ENCODE measurements around the gene EVI5.

EVI5 gene

DNA sequence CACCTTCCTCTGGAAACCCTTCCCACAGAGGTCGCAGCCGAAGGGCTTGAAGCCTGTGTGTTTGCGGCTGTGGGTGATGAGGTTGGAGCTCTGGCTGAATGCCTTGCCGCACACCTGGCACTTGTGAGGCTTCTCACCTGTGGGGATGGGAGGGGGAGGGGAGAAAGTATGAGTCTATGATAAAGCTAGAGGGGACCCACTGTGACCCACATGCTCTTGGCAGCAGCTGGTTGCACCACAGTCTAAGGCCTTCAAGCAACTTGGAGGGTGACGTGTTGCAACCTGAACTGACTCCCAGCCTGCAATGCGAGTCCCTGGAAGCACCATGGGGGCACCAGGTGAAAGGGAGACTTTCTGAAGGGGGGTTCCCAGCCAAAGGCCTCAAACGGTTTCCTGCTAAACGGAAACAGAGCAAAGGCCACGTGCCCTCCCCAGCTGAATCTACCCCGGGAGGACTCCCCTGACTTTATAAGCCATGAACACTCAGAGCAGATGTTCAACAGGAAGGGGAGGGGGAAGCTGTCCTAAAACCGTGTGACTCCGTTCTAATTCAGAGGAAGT is 308.8 kb downstream of the EVI5 start:
- Mint-ChIP-seq H3K4me3 (no peak overlapping the region), H3K36me3 (peaks cover 2% of the 10 kb centered on the region), H3K27me3 (peaks cover 6% of the 10 kb centered on the region), H3K4me1 (peaks cover 2% of the 10 kb centered on the region), H3K9me3 (peaks cover 1% of the 10 kb centered on the region), H3K27ac (no peak overlapping the region)
- peak; percentile 71 for ATAC-seq (ENCODE audit: low read depth)
- no peak for DNase-seq (ENCODE audit: low spot score in 2 of 2)

DNA sequence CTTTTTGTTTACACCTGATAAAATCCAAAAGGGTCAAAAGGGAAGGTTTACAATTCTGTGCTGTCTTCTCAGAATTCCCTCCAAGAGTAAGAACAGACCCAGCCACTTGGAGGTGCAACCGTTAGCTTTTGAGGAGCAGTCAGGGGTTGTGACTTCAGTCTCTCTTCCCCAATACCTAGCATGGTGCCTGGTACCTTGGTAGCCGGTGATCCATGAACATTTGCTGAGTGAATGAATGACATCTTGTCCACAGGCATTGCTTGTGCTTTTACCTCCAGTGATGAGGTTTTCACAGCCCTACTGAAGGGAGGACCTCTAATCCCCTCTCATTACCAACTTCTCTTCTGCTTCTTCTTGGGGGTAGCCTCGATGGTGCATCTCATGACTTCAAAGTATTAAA is 309.9 kb downstream of the EVI5 start:
- ATAC-seq (ENCODE audit: low read depth) (no peak), DNase-seq (ENCODE audit: low spot score in 2 of 2) (no peak)
- H3K4me3 Mint-ChIP-seq = no peak overlapping the region
- no peak overlapping the region for H3K27ac Mint-ChIP-seq
- peaks cover 6% of the 10 kb centered on the region for H3K27me3 Mint-ChIP-seq
- peaks cover 2% of the 10 kb centered on the region for H3K4me1 Mint-ChIP-seq
- peaks cover 2% of the 10 kb centered on the region for H3K36me3 Mint-ChIP-seq
- H3K9me3 Mint-ChIP-seq = peaks cover 1% of the 10 kb centered on the region

DNA sequence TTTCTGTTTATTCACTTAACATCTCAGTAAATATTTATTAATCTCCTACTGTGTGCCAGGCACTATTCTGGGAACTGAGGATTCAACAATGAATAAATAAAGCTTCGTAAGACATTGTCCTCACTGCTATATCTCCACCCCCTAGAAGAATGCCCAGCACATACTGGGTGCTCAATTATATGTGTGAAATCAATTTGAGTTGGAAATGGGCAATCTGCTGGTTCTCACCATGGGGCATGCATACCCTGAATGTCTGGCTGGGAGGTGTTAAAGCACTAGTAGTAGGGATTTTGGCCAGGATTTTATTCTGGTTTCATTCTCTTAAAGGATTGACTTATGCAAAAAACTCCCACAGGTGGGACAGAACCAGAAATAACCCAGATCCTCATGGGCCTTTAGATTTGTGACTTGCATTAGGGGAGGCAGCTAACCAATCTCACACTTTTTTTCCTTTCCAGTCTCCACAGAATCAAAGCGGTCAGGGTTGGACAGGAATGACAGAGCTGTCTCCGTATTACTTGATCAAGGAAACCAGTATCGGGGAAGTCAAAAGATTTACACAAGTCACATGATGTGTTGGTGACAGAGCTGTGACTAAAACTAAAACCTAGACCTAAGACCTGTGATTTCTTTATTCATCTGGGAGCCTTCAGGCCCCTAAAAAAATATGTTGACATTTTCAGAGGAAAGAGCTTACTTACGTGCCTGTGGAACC is 311.0 kb downstream of the EVI5 start:
- Mint-ChIP-seq H3K4me1 (peaks cover 2% of the 10 kb centered on the region), H3K9me3 (no peaks in the 10 kb centered on the region), H3K27ac (no peak overlapping the region), H3K4me3 (no peak overlapping the region), H3K27me3 (peaks cover 1% of the 10 kb centered on the region), H3K36me3 (no peaks in the 10 kb centered on the region)
- ATAC-seq (ENCODE audit: low read depth) (no peak), DNase-seq (ENCODE audit: low spot score in 2 of 2) (no peak)

DNA sequence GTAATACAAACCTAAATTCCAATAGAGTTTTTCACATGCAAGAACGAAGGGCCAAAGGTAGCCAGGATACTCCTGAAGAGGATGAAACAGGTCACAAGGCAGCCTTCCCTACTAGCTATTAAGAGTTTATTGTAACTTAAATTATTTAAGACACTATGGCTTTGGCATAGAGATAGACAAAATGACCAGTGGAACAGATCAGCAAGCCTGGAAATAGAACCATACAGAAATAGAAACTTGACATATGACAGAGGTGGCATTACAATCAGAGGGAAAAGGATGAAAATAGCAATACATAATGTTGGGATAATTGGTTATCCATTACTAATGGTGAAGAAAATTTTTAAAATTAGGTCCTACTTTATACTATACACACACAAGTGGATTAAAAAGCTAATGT is 314.7 kb downstream of the EVI5 start:
- H3K27me3 Mint-ChIP-seq = no peaks in the 10 kb centered on the region
- no peak for DNase-seq (ENCODE audit: low spot score in 2 of 2)
- no peak overlapping the region for H3K27ac Mint-ChIP-seq
- ATAC-seq (ENCODE audit: low read depth) = no peak
- H3K4me3 Mint-ChIP-seq = no peak overlapping the region
- no peaks in the 10 kb centered on the region for H3K9me3 Mint-ChIP-seq
- no peaks in the 10 kb centered on the region for H3K36me3 Mint-ChIP-seq
- H3K4me1 Mint-ChIP-seq = peaks cover 2% of the 10 kb centered on the region

DNA sequence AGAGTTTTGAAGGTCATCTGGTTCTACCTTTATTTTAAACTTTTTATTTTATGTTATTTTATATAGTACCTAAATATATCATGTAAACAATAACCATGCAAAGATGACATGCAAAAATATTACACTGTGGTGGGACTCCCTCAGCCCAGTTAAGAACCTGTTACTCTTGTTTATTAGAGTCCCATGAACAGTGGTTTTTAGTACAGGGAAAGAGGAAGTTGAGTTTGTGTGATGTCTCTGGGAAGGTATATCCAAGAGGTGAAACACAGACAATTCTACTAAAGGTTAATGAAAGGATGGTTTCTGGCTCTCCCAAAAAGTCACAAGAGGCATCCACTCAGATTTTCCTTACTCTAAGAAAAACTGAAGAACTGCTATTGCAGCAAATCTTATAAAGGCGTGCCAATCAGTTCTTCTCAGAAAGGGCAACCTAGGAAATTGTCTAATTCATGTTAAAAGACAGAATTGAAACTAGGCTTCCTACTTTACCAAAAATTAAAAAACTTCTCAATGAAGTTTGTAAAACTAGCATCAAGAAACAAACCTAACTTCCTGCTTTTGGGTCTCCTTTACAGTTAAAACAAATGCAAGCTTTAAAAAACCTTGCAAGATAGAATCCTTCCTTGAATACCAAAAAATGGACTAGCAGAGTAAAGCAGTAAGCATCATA is 318.1 kb downstream of the EVI5 start:
- peaks cover 2% of the 10 kb centered on the region for H3K27me3 Mint-ChIP-seq
- H3K4me3 Mint-ChIP-seq = no peak overlapping the region
- DNase-seq (ENCODE audit: low spot score in 2 of 2) = no peak
- peaks cover under 1% of the 10 kb centered on the region for H3K4me1 Mint-ChIP-seq
- no peaks in the 10 kb centered on the region for H3K36me3 Mint-ChIP-seq
- peak overlapping the region; percentile 24 for H3K27ac Mint-ChIP-seq
- ATAC-seq (ENCODE audit: low read depth) = no peak
- no peaks in the 10 kb centered on the region for H3K9me3 Mint-ChIP-seq

DNA sequence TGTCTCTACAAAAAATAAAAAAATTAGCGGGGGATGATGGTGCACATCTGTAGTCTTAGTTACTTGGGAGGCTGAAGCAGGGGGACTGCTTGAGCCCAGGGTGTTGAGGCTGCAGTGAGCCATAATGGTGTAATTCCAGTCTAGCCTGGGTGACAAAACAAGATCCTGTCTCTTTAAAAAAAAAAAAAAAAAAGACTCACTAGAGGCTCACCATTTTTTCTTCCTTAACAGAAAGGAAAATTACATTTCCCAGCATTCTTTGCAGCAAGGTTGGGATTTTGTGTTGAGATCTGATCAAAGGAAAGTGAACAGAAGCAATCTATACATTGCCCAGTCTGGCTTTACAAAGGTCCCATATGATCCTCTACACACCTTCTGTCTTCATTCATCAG is 319.7 kb downstream of the EVI5 start:
- ATAC-seq (ENCODE audit: low read depth) (no peak), DNase-seq (ENCODE audit: low spot score in 2 of 2) (no peak)
- no peaks in the 10 kb centered on the region for H3K9me3 Mint-ChIP-seq
- H3K27me3 Mint-ChIP-seq = peaks cover 2% of the 10 kb centered on the region
- H3K4me1 Mint-ChIP-seq = peaks cover 5% of the 10 kb centered on the region
- H3K36me3 Mint-ChIP-seq = no peaks in the 10 kb centered on the region
- H3K27ac Mint-ChIP-seq = no peak overlapping the region
- H3K4me3 Mint-ChIP-seq = no peak overlapping the region

DNA sequence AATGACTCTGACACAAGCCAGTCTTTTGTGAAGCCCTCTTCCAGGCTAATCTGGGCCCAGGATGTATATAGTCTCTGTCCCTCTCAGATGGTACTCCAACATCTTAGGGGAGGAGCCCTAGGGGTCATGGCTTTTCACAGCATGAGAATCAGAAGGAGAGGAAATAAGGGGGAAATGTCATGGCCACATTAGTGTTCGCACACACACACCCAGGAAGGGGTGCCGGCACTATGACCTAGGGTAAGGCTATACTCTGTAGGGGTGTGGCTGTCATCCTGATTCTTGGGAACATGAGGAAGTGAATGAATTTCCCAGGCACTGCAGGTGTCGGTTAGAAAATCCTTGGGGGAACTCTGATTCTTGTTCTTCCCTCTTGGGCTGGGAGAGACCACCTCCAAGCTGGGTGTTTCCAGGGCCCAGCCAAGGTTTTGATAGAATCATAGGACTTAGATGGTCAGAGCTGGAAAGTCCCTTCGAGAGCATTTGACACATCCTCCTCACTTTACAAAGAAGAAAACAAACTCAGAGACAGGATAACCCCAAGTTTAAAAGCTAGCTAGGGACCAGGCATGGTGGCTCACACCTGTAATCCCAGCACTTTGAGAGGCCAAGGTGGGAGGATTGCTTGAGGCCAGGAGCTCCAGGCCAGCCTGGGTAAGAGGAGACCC is 320.2 kb downstream of the EVI5 start:
- H3K9me3 Mint-ChIP-seq = no peaks in the 10 kb centered on the region
- DNase-seq (ENCODE audit: low spot score in 2 of 2) (no peak), ATAC-seq (ENCODE audit: low read depth) (no peak)
- peaks cover 7% of the 10 kb centered on the region for H3K4me1 Mint-ChIP-seq
- peaks cover 2% of the 10 kb centered on the region for H3K27me3 Mint-ChIP-seq
- no peaks in the 10 kb centered on the region for H3K36me3 Mint-ChIP-seq
- H3K4me3 Mint-ChIP-seq = no peak overlapping the region
- no peak overlapping the region for H3K27ac Mint-ChIP-seq

DNA sequence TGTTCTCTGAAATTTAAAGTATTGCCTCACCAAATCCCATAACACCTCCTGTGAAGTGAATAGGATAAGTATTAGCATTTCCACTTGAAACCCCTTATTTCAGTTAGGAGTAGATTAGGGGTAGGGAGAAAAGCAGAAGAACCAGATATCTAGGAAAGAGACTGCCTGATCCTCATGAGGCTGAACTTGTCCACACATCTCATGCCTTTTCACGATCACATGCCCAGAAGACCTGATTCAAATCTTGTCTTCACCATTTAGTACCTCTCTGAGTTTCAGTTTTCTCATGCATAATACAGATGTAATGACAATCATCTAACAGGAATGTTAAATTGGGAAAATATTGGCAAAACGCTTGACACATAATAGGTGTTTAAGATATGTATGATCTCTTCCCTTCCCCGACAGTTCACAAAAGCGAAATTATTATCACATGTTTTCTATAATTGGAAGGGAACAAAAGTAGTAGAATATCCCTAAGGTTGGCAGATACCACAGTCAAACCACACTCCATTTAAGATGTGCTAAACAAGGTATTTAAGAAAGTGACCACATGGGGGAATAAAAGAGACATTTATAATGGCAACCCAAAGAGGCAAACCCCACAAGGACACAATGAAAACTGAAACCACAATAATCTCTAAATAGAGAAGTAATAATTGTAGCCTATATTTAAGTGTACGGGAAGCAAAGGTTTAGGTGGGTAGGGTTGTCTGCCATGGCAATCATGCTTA is 323.4 kb downstream of the EVI5 start:
- Mint-ChIP-seq H3K4me3 (peak overlapping the region; percentile 16), H3K27ac (no peak overlapping the region), H3K36me3 (no peaks in the 10 kb centered on the region), H3K4me1 (peaks cover 7% of the 10 kb centered on the region), H3K27me3 (peaks cover 2% of the 10 kb centered on the region), H3K9me3 (no peaks in the 10 kb centered on the region)
- no peak for DNase-seq (ENCODE audit: low spot score in 2 of 2)
- ATAC-seq (ENCODE audit: low read depth) = peak; percentile 69

DNA sequence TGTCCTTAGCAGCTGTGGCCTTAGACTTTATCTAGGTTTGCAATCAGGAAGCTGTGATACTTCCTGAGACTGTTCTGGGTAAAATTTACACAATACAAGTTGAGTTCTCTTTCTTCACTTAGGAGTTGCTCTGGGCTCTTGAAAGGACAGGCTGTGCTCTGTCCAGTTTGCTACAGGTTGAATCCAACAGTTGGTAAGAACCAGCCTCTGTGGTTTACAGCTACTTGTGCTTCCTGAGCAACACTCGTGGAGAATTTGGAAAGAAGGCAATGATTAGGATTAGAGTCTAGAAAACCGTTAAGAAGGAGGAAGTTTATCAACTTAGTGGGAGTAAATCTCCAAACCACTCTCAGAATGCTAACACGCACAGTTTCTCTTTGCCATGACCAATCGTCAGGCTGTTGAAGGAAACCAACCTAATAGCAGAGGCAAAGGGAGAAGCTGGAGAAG is 325.0 kb downstream of the EVI5 start:
- Mint-ChIP-seq H3K36me3 (no peaks in the 10 kb centered on the region), H3K27ac (no peak overlapping the region), H3K4me3 (no peak overlapping the region), H3K9me3 (no peaks in the 10 kb centered on the region), H3K27me3 (peaks cover 2% of the 10 kb centered on the region), H3K4me1 (peaks cover 7% of the 10 kb centered on the region)
- ATAC-seq (ENCODE audit: low read depth) = no peak
- DNase-seq (ENCODE audit: low spot score in 2 of 2) = no peak

Data from memory B cell (primary cell).